ENCODE measurements around the gene PCTP.

DNA sequence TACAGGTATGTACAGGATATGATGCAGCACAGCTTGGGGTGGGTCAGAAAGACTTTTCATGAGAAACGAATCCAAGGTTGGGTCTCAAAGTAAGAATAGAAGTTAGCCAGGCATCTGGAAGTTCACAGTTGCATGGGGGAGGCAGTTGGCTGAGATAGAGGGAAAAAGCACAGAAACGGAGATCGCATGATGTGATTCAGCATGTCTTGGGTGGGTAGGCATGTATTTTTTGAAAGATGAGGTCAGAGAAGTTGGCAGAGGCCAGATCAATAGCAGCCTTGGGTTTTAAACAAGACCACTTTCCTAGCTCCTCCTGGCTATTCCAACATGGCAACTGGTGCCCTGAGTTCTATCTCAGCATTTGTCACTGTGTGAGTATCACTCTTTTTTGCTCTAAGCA lies 67.2 kb downstream of the PCTP start:
- TF ChIP-seq, protein P1, sequence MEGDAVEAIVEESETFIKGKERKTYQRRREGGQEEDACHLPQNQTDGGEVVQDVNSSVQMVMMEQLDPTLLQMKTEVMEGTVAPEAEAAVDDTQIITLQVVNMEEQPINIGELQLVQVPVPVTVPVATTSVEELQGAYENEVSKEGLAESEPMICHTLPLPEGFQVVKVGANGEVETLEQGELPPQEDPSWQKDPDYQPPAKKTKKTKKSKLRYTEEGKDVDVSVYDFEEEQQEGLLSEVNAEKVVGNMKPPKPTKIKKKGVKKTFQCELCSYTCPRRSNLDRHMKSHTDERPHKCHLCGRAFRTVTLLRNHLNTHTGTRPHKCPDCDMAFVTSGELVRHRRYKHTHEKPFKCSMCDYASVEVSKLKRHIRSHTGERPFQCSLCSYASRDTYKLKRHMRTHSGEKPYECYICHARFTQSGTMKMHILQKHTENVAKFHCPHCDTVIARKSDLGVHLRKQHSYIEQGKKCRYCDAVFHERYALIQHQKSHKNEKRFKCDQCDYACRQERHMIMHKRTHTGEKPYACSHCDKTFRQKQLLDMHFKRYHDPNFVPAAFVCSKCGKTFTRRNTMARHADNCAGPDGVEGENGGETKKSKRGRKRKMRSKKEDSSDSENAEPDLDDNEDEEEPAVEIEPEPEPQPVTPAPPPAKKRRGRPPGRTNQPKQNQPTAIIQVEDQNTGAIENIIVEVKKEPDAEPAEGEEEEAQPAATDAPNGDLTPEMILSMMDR (IDR thresholded peaks at IDR 0.05) = no peak
- TF ChIP-seq EP300 (IDR thresholded peaks at IDR 0.05) = no peak
- no peak for TF ChIP-seq POLR2AphosphoS5 (IDR thresholded peaks at IDR 0.05)

Measured in stomach (tissue), 4 donors.